ENCODE data around the gene PDE9A. TPM values are rescaled to one million over a fixed set of nuclear protein-coding genes. Genes with fewer than 3 reads are reported as not detected.

Gene PDE9A
- polyA plus RNA-seq, 2 of the 4 experiments (the other 2 are of a cell fraction): 1.3 to 3.1 TPM

- ChIA-PET CTCF (no interaction called here), POLR2A (no interaction called here)
- DNase-seq (ENCODE audit: low read depth in 1 of 2, low spot score in 1 of 2): no peak
- no peak for ATAC-seq
- Histone ChIP-seq H3K9me3 (no peaks in the 10 kb centered on the region), H3K4me2 (no peak overlapping the region), H3K4me1 (no peaks in the 10 kb centered on the region), H3K27ac (no peak overlapping the region), H3K4me3 (no peak overlapping the region)
- FAIRE-seq: no peak
- TF ChIP-seq HDAC2 (IDR thresholded peaks at IDR 0.05): no peak
- TF ChIP-seq ZSCAN20 (CRISPR knock-in tag; IDR thresholded peaks at IDR 0.05): no peak
- TF ChIP-seq NFE2L2 (conservative IDR thresholded peaks at IDR 0.05; ENCODE audit: low read length): no peak
- 43% methylated on average over 4 of the region's 6 CpGs for WGBS (ENCODE audit: missing lambda C conversion rate)
Observed at GRCh38 chr21:42798106-42798505, 144.7 kb downstream of the PDE9A start.

GRCh38 chr21:42799516-42799915 lies 146.1 kb downstream of the PDE9A start:
- Histone ChIP-seq H3K27ac (no peak overlapping the region), H3K4me3 (no peak overlapping the region), H3K9me3 (no peaks in the 10 kb centered on the region), H3K4me1 (no peaks in the 10 kb centered on the region), H3K4me2 (no peak overlapping the region)
- 58% methylated on average over 9 of the region's 9 CpGs for WGBS (ENCODE audit: missing lambda C conversion rate)
- ChIA-PET CTCF (no interaction called here), POLR2A (no interaction called here)
- no peak for ATAC-seq
- FAIRE-seq: no peak
- DNase-seq (ENCODE audit: low read depth in 1 of 2, low spot score in 1 of 2): no peak
- no peak for TF ChIP-seq CTCF (IDR thresholded peaks at IDR 0.05)
- no peak for TF ChIP-seq EHF (CRISPR knock-in tag; IDR thresholded peaks at IDR 0.05)
- TF ChIP-seq HOXB13 (CRISPR knock-in tag; IDR thresholded peaks at IDR 0.05; ENCODE audit: low read depth): no peak
- TF ChIP-seq EHMT2 (IDR thresholded peaks at IDR 0.05; ENCODE audit: low read depth): no peak
- no peak for TF ChIP-seq HOXB5 (CRISPR knock-in tag; IDR thresholded peaks at IDR 0.05)
- TF ChIP-seq FOSL2 (IDR thresholded peaks at IDR 0.05): no peak
- no peak for TF ChIP-seq FOSL2 (CRISPR knock-in tag; IDR thresholded peaks at IDR 0.05)
- no peak for TF ChIP-seq PBX3 (IDR thresholded peaks at IDR 0.05)

- no peak for FAIRE-seq
- no peak overlapping the region for H3K4me3 ChIP-seq
- POLR2A ChIA-PET: no interaction called here
- no peak overlapping the region for H3K4me2 ChIP-seq
- WGBS (ENCODE audit: missing lambda C conversion rate): 92% methylated on average over 5 of the region's 5 CpGs
- no peak for DNase-seq (ENCODE audit: low read depth in 1 of 2, low spot score in 1 of 2)
- H3K4me1 ChIP-seq: no peaks in the 10 kb centered on the region
- no peak for ATAC-seq
- no peak overlapping the region for H3K27ac ChIP-seq
- H3K9me3 ChIP-seq: no peaks in the 10 kb centered on the region
- CTCF ChIA-PET: no interaction called here
- TF ChIP-seq FOXS1 (CRISPR knock-in tag; IDR thresholded peaks at IDR 0.05) (no peak), NFE2L2 (conservative IDR thresholded peaks at IDR 0.05; ENCODE audit: low read length) (no peak), REST (IDR thresholded peaks at IDR 0.05) (no peak), SREBF2 (IDR thresholded peaks at IDR 0.05) (no peak), ELK1 (IDR thresholded peaks at IDR 0.05; ENCODE audit: low read depth, low read length) (no peak), E2F6 (IDR thresholded peaks at IDR 0.05; ENCODE audit: borderline replicate concordance, low read depth) (no peak), FOSB (CRISPR knock-in tag; IDR thresholded peaks at IDR 0.05) (no peak), CBX2 (IDR thresholded peaks at IDR 0.05; ENCODE audit: borderline replicate concordance, low read depth) (no peak), BCL3 (IDR thresholded peaks at IDR 0.05) (no peak), RFX5 (IDR thresholded peaks at IDR 0.05) (no peak), EHF (CRISPR knock-in tag; IDR thresholded peaks at IDR 0.05) (no peak), SMC3 (IDR thresholded peaks at IDR 0.05) (no peak), KDM5A (IDR thresholded peaks at IDR 0.05) (no peak), MAX (IDR thresholded peaks at IDR 0.05) (no peak), CHD2 (IDR thresholded peaks at IDR 0.05; ENCODE audit: low read length, partially characterized antibody) (no peak), BHLHE40 (IDR thresholded peaks at IDR 0.05; ENCODE audit: low read depth, low read length) (no peak), USF2 (IDR thresholded peaks at IDR 0.05) (no peak)
Observed at GRCh38 chr21:42799948-42800347, 146.5 kb downstream of the PDE9A start.

Measured in A549 (cell line).